HG03354 (cell line): ENCODE results near the gene LARP4B.

Experiments used
- ATAC-seq: cut with Tn5 transposase; IDR thresholded peaks from one replicate; pipeline ENCODE4 v1.9.1; 2021; ENCODE audit warnings: mild to moderate bottlenecking; ENCODE audit not compliant: unreplicated experiment, poor library complexity, severe bottlenecking

Gene LARP4B

GRCh38 chr10:815338-816090 lies 116.0 kb downstream of the LARP4B start:
- ATAC-seq = no peak

GRCh38 chr10:814536-815302 lies 116.8 kb downstream of the LARP4B start:
- no peak for ATAC-seq

GRCh38 chr10:813286-813685 lies 118.2 kb downstream of the LARP4B start:
- no peak for ATAC-seq

- ATAC-seq = no peak
Measured at GRCh38 chr10:812787-813186, 118.7 kb downstream of the LARP4B start.

GRCh38 chr10:811379-812175 lies 119.9 kb downstream of the LARP4B start:
- no peak for ATAC-seq

- no peak for ATAC-seq
Measured at GRCh38 chr10:810351-810846, 121.1 kb downstream of the LARP4B start.

- ATAC-seq = no peak
Measured at GRCh38 chr10:809671-810350, 121.7 kb downstream of the LARP4B start.

GRCh38 chr10:807958-808353 lies 123.5 kb downstream of the LARP4B start:
- ATAC-seq = no peak

GRCh38 chr10:807163-807957 lies 124.1 kb downstream of the LARP4B start:
- ATAC-seq = no peak

- ATAC-seq = no peak
Measured at GRCh38 chr10:806451-807162, 124.9 kb downstream of the LARP4B start.

- no peak for ATAC-seq
Measured at GRCh38 chr10:805620-806305, 125.7 kb downstream of the LARP4B start.

GRCh38 chr10:804787-805619 lies 126.5 kb downstream of the LARP4B start:
- no peak for ATAC-seq

GRCh38 chr10:804191-804781 lies 127.2 kb downstream of the LARP4B start:
- no peak for ATAC-seq

- ATAC-seq = no peak
Measured at GRCh38 chr10:803041-803741, 128.3 kb downstream of the LARP4B start.

- ATAC-seq = no peak
Measured at GRCh38 chr10:802506-802905, 129.0 kb downstream of the LARP4B start.

GRCh38 chr10:797179-797578 lies 134.3 kb downstream of the LARP4B start:
- no peak for ATAC-seq
